ENCODE measurements around the gene NBPF11.
"Not testable (repeated sequence)": the region's sequence is repeated elsewhere in the genome, so short reads cannot be mapped to it uniquely, and the experiment has no call there.

The NBPF11 gene

DNA sequence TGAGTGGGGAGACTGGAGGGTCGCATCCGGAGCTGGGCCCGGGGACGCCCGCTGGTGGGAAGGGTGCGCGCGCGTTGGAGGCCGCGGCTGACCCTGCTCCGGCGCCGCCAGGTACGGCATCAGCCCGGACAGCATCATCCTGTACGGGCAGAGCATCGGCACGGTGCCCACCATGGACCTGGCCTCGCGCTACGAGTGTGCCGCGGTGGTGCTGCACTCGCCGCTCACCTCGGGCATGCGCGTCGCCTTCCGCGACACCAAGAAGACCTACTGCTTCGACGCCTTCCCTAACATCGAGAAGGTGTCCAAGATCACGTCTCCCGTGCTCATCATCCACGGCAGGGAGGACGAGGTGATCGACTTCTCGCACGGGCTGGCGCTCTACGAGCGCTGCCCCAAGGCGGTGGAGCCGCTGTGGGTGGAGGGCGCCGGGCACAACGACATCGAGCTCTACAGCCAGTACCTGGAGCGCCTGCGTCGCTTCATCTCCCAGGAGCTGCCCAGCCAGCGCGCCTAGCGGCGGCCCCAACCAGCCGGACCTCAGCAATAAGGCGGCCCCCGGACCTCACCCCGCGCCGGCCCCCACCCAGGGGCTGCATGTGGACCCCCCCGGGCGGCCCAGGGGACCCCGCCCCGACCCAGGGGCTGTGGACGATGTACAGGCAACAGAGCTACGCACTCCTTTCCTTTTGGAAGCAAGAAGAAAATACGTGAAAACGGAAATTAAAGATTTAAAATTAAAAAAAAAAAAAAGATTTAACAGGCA, 2.8 kb downstream of the NBPF11 start:
- not testable (repeated sequence) for DNase-seq

DNA sequence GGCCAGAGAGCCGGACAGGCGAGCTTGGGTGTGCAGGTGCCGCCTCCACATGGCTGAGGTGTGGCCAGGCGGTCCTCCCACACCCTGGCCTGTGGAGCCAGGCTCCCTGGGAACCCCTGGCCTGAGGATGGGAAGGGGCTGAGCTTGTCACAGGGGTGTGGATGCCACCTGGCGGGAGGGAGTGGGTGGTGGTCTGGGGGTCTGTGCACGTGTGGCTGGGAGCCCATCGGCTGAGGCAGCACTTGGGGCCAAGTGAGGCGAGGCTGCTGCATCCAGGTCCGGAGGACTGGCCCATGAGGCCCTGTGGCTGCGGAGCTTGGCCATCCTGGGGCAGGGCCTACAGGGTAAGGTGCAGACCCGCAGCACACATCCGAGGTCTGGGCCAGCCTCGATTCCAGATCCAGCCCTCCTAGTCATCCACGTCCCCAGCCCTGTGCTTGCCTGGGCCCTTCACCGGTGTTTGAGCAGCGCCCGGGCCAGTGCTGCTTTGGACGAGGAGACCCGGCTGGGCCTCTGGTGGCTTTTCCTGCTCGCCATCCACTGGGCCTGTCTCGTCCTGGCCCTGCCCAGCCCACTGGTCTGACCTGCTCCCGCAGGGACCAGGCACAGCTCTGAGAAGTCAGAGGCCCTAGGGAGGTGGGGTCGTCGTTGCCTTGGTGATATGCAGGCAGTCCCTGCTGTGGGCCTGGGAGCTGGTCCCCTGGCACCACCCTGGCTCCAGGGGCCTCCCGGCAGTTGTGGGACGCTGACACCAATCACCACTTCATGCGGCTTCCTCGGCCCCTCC, 4.8 kb downstream of the NBPF11 start:
- DNase-seq: not testable (repeated sequence)

DNA sequence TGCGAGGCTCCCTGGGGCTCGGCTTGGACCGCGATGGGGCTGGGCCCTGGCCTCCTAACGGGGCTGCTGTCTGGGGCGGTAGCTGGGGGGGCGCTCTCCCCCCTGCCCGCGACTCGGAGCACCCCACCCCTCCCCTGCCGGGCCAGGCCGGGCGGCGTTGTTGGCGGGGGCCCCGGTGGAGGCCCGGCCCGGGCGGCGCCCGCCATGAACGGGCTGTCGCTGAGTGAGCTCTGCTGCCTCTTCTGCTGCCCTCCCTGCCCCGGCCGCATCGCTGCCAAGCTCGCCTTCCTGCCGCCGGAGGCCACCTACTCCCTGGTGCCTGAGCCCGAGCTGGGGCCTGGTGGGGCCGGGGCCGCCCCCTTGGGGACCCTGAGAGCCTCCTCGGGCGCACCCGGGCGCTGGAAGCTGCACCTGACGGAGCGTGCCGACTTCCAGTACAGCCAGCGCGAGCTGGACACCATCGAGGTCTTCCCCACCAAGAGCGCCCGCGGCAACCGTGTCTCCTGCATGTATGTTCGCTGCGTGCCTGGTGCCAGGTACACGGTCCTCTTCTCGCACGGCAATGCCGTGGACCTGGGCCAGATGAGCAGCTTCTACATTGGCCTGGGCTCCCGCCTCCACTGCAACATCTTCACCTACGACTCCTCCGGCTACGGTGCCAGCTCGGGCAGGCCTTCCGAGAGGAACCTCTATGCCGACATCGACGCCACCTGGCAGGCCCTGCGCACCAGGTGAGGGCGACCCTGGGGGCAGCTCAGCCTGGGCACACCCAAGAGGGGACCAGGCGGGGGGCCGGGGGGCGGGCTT, 5.7 kb downstream of the NBPF11 start:
- not testable (repeated sequence) for DNase-seq

DNA sequence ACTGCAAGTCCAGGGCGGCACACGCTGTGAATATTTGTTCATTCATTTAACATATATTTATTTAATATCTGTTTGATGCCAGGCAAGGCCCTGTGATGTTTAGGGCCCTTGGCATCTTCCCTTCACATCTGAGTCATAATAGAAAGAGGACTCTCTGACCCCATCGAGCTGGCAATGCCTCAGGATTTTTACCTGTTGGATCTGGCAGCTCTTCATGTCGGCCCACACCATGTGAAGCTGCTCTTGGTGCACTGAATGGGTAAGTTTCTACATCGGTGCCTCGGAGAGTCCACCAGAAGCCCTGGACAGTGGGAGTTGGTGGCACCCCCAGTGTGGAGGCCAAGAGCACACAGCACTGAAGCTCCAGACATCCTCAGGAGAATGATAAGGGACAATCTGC, 8.9 kb downstream of the NBPF11 start:
- DNase-seq: not testable (repeated sequence)

DNA sequence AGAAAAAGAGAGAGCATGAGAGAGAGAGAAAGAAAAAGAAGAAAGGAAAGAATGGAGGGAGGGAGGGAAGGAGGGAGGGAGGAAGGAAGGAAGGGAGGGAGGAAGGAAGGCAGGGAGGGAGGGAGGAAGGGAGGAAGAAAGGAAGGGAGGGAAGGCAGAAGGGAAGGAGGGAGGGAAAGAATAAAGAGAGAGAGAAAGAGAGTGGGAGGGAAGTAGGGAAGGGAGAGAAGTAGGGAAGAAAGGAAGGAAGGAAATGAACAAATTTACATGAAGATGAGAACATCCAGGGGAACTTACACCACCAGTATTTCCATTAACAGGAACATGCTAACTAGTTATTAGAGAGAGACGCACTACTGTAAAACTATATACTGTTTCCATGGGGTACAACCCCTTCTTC, 10.1 kb downstream of the NBPF11 start:
- DNase-seq: not testable (repeated sequence)

DNA sequence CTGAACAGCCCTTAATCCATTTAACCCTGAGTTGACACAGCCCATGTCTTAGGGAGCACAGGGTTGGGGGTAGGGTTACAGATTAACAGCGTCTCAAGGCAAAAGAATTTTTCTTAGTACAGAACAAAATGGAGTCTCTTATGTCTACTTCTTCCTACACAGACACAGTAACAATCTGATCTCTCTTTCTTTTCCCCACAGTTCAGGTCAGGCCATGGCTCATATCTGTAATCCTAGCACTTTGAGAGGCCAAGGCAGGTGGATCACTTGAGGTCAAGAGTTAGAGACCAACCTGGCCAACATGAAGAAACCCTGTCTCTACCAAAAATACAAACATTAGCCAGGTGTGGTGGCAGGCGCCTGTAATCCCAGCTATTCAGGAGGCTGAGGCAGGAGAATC, 13.5 kb downstream of the NBPF11 start:
- DNase-seq: not testable (repeated sequence)

DNA sequence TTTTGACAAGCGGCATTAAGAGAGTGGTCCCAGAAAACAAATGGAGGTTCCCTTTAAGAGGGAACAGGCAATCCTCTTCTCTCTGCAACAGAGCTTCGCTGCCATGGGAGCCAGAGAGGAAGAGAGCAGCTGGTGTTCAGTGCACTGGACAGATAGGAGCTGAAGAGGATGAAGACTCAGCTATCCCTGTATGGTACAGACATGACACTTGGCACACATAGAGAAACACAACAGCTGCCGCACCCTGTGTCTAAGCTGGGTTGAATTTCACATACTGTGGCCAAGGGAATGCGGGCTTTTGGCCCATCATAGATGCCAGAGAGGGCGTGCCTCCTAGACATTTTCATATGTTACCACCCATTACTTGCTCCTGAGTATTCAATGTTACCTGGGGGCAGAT, 29.7 kb downstream of the NBPF11 start:
- DNase-seq: peak; percentile 23

DNA sequence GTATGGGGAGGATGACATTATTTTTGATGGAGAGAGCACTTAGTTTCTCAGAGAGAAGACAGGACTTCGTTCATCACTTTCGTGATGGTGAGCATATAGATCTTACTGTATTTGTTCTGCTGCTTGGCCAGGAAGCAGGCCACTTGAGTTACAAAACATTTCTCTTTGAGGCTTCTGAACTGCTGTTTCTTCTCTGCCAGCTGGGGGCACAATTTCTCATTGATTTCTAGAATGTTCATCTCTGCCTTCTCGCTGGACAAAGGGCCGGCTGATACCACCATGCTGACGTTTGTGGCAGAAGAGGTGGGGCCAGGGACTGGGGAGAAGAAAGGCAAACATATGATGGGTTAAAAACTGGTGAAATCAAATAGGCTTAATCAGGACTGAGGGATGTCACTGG, 31.7 kb downstream of the NBPF11 start:
- not testable (repeated sequence) for DNase-seq

DNA sequence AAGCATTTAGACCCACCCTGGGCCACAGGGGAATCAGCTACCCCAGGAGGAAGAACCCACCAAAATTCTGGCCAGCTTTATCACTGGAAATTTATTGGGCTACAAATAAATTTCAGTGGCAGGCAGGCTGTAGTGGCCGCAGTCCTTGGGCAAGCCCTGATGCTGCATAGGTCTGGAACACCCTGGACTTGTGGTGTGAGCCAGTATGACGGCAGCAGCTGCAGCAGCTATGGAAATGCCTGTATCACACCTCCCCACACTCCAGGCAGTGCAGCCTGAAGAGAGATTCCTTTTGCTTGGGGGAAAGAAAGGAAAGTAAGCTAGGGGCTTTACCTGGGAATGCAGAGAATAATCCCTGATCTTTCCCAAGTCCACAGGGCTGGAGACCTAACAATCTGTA, 56.3 kb downstream of the NBPF11 start:
- not testable (repeated sequence) for DNase-seq

DNA sequence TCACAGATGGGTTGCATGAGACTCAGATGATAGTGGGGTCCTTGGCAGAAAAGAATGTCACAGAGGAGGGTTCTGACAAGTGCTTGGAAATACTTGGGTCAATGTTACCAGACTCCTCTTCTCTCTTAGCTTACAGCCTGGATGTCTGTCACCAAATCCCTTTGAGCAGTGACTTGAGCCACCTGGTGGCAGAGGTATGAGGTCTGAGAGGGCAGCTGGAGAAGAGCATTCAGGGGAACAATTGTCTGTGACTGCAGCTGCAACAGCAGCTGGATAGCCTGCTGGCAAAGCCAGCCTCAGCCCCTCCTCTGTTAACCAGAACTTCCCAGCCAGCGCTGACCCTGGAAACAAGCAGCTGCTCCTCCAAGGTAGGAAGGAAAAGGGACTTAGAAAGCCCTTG, 65.9 kb downstream of the NBPF11 start:
- DNase-seq: not testable (repeated sequence)

DNA sequence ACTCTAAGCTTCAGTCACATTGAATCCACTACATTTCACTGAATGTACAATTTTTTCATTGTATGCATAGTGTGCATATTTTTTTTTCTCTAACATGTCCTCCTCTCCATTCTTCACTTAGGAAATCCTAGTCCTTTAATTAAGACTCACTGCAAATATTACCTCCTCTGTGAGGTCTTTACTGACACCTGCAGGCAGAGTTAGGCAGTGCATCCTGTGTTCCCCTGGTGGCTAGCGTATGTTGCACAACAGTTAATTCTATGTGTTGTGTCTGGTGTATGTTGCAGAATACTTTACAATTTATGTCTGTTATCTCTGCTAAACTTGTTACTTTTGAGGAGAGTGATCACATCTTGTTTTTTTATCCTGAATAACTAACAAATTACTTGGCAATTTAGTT, 70.9 kb downstream of the NBPF11 start:
- DNase-seq: not testable (repeated sequence)

DNA sequence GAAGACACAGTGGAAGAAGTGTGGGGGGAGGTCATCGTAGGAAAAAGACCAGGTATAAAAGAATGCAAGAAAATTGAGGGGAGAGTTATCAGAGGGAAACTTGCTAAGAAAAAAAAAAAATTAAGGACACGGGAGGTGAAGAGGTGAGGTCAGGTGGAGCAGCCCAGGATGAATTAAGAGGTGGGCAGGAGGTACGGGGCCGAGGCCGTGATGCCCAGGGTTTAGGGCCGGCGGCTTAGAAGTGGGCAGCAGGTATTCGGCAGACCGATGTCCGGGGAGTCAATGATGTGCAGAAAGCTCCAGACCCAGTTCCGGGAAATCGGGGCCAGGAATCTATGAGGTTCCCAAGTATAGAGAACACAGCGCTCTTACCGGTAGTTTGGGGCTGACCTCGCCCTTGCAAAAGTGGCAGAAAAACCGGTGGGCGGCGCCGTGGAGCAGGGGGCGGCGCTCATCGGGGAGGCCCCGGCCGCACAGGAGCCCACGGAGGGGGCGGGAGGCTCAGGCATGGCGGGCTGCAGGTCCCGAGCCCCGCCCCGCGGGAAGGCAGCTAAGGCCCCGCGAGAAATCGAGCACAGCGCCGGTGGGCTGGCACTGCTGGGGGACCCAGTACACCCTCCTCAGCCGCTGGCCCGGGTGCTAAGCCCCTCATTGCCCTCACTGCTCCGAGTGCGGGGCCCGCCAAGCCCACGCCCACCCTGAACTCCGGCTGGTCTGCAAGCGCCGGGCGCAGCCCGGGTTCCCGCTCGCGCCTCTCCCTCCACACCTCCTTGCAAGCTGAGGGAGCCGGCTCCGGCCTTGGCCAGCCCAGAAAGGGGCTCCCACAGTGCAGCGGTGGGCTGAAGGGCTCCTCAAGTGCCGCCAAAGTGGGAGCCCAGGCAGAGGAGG, 73.2 kb downstream of the NBPF11 start:
- DNase-seq: not testable (repeated sequence)

DNA sequence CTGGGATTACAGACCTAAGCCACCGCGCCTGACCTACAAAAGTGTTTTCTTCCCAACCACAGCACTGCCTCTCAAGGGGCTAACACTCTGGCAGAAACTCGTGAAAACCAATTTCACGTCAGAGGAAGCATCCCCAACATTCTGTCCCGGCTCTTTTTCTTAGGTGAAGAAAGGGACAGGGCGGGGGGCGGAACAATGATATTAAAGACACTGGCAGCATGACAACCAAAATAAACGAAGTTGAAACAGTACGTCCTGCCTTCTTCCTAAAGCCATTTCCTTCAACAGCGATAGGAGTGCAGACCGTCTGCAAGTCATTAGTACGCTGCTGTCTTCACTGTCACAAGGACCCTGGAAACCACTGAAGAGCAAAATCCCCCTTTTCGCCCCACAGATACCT, 74.0 kb downstream of the NBPF11 start:
- DNase-seq: not testable (repeated sequence)

DNA sequence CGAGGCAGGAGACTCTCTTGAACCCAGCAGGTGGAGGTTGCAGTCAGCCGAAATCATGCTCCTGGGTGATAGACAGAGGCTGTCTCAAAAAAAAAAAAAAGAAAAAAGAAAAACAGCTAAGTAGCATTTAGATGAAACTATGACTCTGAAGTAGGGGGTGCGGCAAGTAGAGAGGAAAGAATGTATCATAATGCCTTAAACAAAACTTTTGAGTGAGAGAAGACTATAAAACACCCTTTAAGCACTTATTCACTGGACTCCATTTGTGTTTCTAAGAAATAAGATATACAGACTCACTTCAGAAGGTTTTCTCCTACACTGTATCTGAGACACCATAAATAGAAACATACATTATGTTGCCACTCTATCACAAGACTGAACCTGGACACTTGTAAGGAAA, 74.6 kb downstream of the NBPF11 start:
- DNase-seq: not testable (repeated sequence)

DNA sequence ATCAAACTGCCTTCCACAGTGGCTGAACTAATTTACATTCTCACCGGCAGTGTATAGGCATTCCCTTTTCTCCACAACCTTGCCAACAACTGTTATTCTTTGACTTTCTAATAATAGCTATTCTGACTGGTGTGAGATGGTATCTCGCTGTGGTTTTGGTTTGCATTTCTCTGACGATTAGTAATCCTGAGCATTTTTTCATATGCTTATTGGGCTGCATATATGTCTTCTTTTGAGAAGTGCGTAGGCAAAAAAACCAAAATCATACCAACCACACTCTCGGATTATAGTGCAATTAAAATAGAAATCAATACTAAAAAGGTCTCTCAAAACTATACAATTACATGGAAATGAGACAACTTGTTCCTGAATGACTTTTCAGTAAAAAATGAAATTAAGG, 78.7 kb downstream of the NBPF11 start:
- DNase-seq: not testable (repeated sequence)

DNA sequence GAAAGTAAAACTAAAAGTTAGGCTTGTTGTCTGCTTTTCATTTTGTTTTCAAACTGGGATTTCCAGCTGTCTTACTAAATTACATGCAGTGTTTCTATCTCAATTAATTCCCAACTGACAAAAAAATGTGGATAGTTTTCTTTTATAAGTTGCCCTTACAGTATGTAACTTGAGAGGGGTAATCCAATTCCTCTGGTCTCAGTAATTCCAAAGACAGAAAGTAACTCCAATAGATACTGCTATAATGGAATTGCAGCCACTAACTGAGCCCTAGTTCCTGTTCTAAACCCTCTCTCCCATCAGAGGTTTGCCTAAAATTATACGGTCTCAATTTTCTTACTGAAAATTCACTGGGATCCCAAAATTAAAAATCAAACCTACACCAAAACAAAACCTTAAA, 83.5 kb downstream of the NBPF11 start:
- DNase-seq: not testable (repeated sequence)

DNA sequence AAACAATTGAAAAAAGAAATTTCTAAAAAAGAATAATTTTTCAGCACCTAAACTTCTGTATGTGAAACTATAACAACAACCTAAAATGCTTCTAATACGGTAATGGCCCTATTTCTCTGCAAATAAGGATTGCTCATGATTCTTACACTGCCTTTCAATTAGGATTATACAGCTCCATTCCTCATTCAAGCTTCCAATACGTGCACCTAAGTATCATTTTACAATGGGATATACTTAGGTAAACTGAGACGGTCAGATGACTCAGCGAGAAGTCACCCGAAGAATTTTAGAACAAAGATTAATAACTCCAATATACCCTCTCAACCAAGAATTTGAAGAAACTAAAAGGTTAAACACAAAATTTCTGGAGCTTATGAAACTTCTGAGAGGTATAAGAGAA, 83.9 kb downstream of the NBPF11 start:
- not testable (repeated sequence) for DNase-seq

DNA sequence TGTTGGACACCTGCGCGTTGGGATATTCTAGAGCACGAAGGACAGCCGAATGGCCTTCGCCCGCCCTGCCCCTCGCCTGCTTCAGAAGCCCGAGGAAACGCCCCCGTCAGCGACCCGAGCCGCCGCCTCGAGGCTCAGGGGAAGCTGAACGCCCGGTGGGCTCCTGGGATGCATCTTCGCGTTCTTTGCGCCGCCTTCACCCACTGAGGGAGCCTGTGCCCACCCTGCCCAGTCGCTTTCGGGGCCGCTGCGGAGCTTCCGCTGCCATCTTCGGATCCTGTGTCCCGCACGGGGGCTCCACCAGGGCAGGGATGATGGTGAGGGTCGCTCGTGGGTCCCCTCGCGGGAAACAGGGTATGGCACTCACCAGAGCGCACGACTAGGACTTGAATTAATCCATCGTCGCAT, 91.8 kb downstream of the NBPF11 start:
- not testable (repeated sequence) for DNase-seq

DNA sequence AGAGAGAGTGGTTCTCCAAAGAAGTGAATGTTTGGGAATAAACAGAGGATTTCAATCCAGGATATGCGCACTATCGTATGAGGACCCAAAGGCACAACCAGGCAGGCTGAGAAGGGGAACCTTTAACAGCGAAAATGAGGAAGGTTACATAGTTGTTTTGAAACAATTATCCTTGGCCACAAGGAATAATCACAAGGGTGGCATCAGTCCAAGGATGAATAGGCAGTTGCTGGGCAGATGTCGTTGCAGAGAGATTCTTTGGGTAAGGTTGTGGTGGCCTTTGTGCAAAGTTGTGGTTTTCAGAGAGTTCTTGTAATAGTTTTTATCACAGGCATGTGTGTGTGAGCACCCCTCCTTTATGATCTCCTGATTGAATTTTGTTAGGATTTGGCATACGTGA, 94.7 kb downstream of the NBPF11 start:
- peak; percentile 13 for DNase-seq

Data from femur (tissue), 1 donor.